Measurements from ENCODE around the gene IQCE.

Gene IQCE

DNA sequence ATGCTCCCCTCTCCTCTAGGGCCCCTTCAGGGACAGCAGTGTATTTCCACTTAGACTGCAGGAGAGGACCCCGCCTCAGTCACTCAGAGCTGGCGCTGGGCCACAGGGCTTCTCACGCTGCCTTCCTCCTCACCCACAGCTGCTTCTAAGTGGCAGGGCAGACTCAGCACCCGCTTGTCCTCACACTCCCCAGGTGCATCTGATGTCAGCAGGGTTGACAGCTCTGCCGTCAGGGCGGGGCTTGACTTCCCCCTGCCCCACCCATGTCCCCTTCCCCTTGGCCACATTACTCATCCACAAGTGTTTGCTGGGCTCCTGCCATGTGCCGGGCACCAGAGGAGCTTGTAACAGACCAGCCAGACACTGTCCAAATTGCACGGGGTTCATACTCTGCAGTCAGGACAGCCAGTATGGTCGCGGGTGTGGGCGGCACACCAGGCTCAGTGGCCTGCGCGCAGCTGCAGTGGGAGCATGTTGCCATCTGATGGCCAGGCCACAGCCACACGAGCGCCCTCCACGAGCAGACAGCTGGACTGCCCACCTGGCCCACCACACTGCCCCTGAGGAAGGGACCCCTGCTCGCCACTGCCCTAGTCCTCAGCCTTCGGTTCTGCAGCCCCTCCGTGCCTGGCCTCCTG is 43.7 kb downstream of the IQCE start:
- no peaks in the 10 kb centered on the region for H3K9me3 ChIP-seq (ENCODE audit: insufficient read depth, low read length)
- DNase-seq (ENCODE audit: low read depth, low spot score) = no peak
- peaks cover 50% of the 10 kb centered on the region for H3K36me3 ChIP-seq (ENCODE audit: insufficient read depth, insufficient read length, low read length)
- no peak overlapping the region for H3K9ac ChIP-seq (ENCODE audit: insufficient read length, low read depth)
- H3K4me1 ChIP-seq (ENCODE audit: insufficient read depth, insufficient read length) = peaks cover 8% of the 10 kb centered on the region
- H3K4me3 ChIP-seq (ENCODE audit: insufficient read length, low read depth) = no peak overlapping the region
- TF ChIP-seq ZNF274 (IDR thresholded peaks at IDR 0.05; ENCODE audit: low read depth, low read length) (no peak), SUZ12 (IDR thresholded peaks at IDR 0.05; ENCODE audit: extremely low read depth, insufficient read depth, insufficient read length) (no peak), YY1 (IDR thresholded peaks at IDR 0.05; ENCODE audit: insufficient read depth, insufficient read length) (no peak)
- no peaks in the 10 kb centered on the region for H3K27me3 ChIP-seq (ENCODE audit: insufficient read depth, insufficient read length)

DNA sequence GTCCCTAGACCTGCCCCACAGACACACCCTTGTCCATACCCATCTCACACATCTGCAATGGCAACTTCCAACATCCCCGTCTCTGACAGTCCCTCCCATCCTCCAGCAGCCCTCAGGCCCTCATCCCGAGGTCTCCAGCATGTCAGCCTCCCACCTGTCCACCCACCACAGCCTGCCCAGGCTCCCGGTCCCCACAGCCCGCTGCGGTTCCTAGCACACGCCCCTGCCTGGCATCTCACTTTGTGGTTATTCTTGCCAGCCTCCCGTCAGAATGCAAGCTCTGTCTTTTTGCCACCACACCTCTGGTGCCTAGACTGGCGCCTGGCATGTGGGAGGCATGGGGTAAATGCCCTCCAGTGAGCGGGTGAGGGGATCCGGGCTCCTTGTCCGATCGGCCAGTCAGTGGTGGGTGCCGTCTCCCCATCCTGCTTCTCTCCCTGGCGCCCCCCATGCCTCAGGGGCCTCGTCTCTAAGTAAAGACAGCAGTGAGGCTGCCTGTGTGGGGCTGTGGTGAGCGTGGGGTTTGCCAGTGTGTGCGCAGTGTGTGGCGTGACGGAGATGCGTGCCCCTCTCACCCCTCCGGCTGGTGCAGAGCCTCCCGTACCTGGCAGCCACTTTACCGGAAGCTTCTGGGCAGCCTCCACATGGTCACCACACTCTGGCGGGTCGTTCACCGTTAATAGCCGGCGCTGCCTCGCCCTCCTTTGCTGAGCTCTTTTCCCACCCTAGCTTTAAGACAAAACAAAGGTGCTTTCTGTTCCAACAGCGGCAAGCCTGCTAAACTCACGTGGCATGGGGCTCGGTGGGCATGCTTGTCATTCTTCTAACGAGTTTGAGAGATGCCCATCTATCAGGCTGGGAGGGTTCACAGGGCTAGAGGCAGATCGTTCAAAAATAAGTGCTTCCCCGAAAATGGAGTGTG is 44.5 kb downstream of the IQCE start:
- Histone ChIP-seq H3K9me3 (ENCODE audit: insufficient read depth, low read length) (no peaks in the 10 kb centered on the region), H3K27me3 (ENCODE audit: insufficient read depth, insufficient read length) (no peaks in the 10 kb centered on the region), H3K9ac (ENCODE audit: insufficient read length, low read depth) (no peak overlapping the region), H3K4me3 (ENCODE audit: insufficient read length, low read depth) (no peak overlapping the region), H3K36me3 (ENCODE audit: insufficient read depth, insufficient read length, low read length) (peaks cover 47% of the 10 kb centered on the region), H3K4me1 (ENCODE audit: insufficient read depth, insufficient read length) (peaks cover 13% of the 10 kb centered on the region)
- no peak for DNase-seq (ENCODE audit: low read depth, low spot score)
- TF ChIP-seq YY1 (IDR thresholded peaks at IDR 0.05; ENCODE audit: insufficient read depth, insufficient read length) = no peak
- no peak for TF ChIP-seq SUZ12 (IDR thresholded peaks at IDR 0.05; ENCODE audit: extremely low read depth, insufficient read depth, insufficient read length)
- TF ChIP-seq ZNF274 (IDR thresholded peaks at IDR 0.05; ENCODE audit: low read depth, low read length) = no peak

DNA sequence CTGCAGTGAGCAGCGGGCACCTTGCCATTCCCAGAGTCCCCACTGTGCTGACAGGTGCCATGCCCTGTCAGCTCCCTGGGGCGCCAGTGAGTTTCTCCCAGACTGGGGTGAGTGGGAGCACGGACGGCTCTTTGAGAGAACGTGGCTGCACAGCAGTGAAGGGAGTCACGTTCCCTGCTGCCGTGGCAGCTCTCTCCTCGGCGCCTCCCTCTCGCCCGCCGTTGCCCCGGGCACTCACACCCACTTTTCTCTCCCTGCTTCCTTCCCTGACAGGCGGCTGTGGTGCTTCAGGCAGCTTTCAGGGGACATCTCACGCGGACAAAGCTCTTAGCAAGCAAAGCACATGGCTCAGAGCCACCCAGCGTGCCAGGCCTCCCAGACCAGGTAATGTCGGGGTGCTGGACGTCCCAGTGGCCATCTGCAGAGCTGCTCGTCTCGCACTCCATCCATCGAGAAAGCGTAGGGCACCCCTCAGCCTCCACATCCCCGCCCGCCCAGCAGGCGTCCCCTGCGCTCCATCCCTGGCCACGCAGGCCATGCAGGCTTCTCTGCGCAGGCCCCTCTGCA is 45.9 kb downstream of the IQCE start:
- no peak overlapping the region for H3K4me3 ChIP-seq (ENCODE audit: insufficient read length, low read depth)
- no peak for DNase-seq (ENCODE audit: low read depth, low spot score)
- H3K27me3 ChIP-seq (ENCODE audit: insufficient read depth, insufficient read length) = no peaks in the 10 kb centered on the region
- H3K36me3 ChIP-seq (ENCODE audit: insufficient read depth, insufficient read length, low read length) = peaks cover 36% of the 10 kb centered on the region
- peaks cover 15% of the 10 kb centered on the region for H3K4me1 ChIP-seq (ENCODE audit: insufficient read depth, insufficient read length)
- TF ChIP-seq SUZ12 (IDR thresholded peaks at IDR 0.05; ENCODE audit: extremely low read depth, insufficient read depth, insufficient read length) (no peak), YY1 (IDR thresholded peaks at IDR 0.05; ENCODE audit: insufficient read depth, insufficient read length) (no peak), ZNF274 (IDR thresholded peaks at IDR 0.05; ENCODE audit: low read depth, low read length) (no peak)
- H3K9me3 ChIP-seq (ENCODE audit: insufficient read depth, low read length) = no peaks in the 10 kb centered on the region
- H3K9ac ChIP-seq (ENCODE audit: insufficient read length, low read depth) = no peak overlapping the region

DNA sequence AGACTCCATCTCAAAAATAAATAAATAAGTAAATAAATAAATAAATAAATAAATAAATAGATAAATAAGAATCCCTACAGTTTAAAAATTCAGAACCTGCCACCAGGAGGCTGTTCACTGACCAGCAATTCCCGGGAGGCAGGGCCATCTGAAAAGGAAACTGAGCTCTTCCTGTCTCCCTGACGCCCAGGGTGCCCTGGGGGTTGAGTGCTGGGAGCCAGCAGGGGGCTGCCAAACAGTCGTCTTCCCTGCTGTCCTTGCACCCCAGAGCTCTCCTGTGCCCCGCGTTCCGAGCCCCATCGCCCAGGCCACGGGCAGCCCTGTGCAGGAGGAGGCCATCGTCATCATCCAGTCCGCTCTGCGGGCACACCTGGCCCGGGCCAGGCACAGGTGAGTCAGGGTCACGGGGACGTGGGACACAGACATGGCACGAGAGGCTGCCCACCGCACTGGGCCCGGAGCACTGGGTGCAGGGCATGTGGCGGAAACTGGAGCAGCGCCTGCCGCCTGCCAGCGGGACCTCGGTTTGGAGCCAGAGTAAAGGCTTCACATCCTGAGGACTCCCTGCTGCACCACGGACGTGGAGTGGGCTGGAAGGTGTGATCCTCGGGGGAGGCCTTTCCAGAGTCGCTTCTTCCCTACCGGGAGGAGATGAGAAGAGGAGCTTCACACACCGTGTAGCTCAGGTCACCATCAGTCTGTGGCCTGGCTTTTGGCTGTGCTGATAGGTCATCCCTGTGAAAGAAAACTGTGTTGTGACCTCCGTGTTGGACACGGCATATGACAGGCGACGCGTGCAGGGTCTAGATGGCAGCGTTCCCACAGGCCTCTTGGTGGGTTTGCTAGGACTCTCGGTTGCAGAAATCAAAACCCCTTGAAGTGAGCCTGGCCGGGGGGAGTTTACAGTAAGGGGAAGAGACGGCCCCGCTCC is 47.1 kb downstream of the IQCE start:
- no peaks in the 10 kb centered on the region for H3K9me3 ChIP-seq (ENCODE audit: insufficient read depth, low read length)
- H3K4me3 ChIP-seq (ENCODE audit: insufficient read length, low read depth) = no peak overlapping the region
- peaks cover 36% of the 10 kb centered on the region for H3K36me3 ChIP-seq (ENCODE audit: insufficient read depth, insufficient read length, low read length)
- no peak for DNase-seq (ENCODE audit: low read depth, low spot score)
- no peak for TF ChIP-seq YY1 (IDR thresholded peaks at IDR 0.05; ENCODE audit: insufficient read depth, insufficient read length)
- no peak for TF ChIP-seq SUZ12 (IDR thresholded peaks at IDR 0.05; ENCODE audit: extremely low read depth, insufficient read depth, insufficient read length)
- no peak for TF ChIP-seq ZNF274 (IDR thresholded peaks at IDR 0.05; ENCODE audit: low read depth, low read length)
- H3K9ac ChIP-seq (ENCODE audit: insufficient read length, low read depth) = no peak overlapping the region
- no peaks in the 10 kb centered on the region for H3K27me3 ChIP-seq (ENCODE audit: insufficient read depth, insufficient read length)
- peaks cover 16% of the 10 kb centered on the region for H3K4me1 ChIP-seq (ENCODE audit: insufficient read depth, insufficient read length)

DNA sequence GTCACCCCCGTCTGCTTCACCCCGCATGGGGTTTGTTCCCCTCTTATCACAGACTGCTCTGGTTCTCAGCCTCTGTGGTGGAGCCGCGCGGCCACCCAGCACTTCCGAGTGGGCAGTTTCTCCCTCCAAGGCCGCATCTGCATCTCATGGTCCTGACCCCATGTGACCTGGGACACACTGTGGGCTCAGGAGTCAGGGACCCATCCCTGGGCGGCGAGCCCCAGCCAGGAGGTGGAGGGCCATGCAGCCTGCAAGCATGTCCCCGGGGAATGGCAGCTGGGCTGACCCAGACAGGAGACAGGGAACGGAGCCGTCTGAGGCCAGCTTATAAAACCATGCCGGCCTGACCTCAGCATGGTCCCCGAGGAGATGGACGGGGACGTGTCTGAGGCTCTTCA is 47.8 kb downstream of the IQCE start:
- peaks cover 29% of the 10 kb centered on the region for H3K36me3 ChIP-seq (ENCODE audit: insufficient read depth, insufficient read length, low read length)
- no peak for DNase-seq (ENCODE audit: low read depth, low spot score)
- H3K4me3 ChIP-seq (ENCODE audit: insufficient read length, low read depth) = no peak overlapping the region
- no peak for TF ChIP-seq YY1 (IDR thresholded peaks at IDR 0.05; ENCODE audit: insufficient read depth, insufficient read length)
- no peak for TF ChIP-seq SUZ12 (IDR thresholded peaks at IDR 0.05; ENCODE audit: extremely low read depth, insufficient read depth, insufficient read length)
- TF ChIP-seq ZNF274 (IDR thresholded peaks at IDR 0.05; ENCODE audit: low read depth, low read length) = no peak
- peaks cover 23% of the 10 kb centered on the region for H3K4me1 ChIP-seq (ENCODE audit: insufficient read depth, insufficient read length)
- H3K9me3 ChIP-seq (ENCODE audit: insufficient read depth, low read length) = no peaks in the 10 kb centered on the region
- H3K27me3 ChIP-seq (ENCODE audit: insufficient read depth, insufficient read length) = no peaks in the 10 kb centered on the region
- H3K9ac ChIP-seq (ENCODE audit: insufficient read length, low read depth) = no peak overlapping the region

DNA sequence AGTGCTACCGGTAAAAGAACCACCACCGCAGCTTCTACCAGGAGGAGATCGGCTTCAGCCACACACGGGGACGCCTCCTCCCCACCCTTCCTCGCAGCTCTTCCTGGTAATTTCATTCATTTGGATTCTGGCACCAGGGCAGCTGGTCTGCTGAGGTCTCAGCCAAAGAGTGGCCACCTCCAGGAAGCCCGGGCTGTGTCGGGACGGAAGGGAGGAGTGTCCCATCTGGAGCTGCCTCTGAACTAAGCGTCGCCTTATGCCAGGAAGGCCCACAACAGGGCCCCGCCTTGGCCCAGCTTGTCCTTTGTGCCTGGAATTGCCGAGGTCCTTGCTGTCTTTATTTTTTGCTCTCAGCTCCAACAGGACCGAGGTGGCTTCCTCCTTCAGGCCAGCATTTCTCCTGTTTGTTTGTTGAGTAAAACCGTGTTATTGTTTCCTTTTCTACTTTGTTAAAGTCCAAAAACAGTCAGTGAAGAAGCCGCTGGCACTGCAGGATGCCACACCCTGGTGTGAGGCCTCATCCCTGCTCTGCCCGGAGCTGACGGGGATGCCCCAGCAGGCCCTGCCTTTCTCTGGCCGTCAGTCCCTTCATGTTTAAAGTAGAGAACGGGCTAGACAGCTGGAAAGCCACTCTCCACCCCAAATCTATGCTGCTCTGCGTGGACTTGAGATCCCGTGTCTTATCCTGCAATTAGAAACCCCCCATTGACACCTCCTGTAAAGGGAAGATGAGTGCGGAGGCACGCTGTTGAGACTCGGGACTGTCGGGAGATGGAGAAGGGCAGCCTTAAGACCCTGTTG is 48.5 kb downstream of the IQCE start:
- no peak for DNase-seq (ENCODE audit: low read depth, low spot score)
- H3K4me1 ChIP-seq (ENCODE audit: insufficient read depth, insufficient read length) = peaks cover 27% of the 10 kb centered on the region
- peak overlapping the region; percentile 26 for H3K9ac ChIP-seq (ENCODE audit: insufficient read length, low read depth)
- H3K27me3 ChIP-seq (ENCODE audit: insufficient read depth, insufficient read length) = no peaks in the 10 kb centered on the region
- H3K4me3 ChIP-seq (ENCODE audit: insufficient read length, low read depth) = no peak overlapping the region
- TF ChIP-seq ZNF274 (IDR thresholded peaks at IDR 0.05; ENCODE audit: low read depth, low read length) (no peak), YY1 (IDR thresholded peaks at IDR 0.05; ENCODE audit: insufficient read depth, insufficient read length) (no peak), SUZ12 (IDR thresholded peaks at IDR 0.05; ENCODE audit: extremely low read depth, insufficient read depth, insufficient read length) (no peak)
- no peaks in the 10 kb centered on the region for H3K9me3 ChIP-seq (ENCODE audit: insufficient read depth, low read length)
- H3K36me3 ChIP-seq (ENCODE audit: insufficient read depth, insufficient read length, low read length) = peaks cover 23% of the 10 kb centered on the region
